H9 (cell line): Measurements from ENCODE around the gene CCDC91. TPM values are rescaled to one million over a fixed set of nuclear protein-coding genes. Genes with fewer than 3 reads are reported as not detected.
A peak's percentile ranks its signal among the peaks of the same experiment; 100 is the strongest.

Experiments
- DNase-seq: peaks from one replicate; pipeline ENCODE4 v3.0.0-alpha.2; 2017
- H2AFZ ChIP-seq: one replicate; pipeline ENCODE4 v1.6.1; 2013; ENCODE audit warnings: mild to moderate bottlenecking, low read length, control low read depth, moderate library complexity
- H2AK5ac ChIP-seq: 2 replicates; pipeline ENCODE4 v1.6.1; 2013; ENCODE audit warnings: low read length, control low read depth, mixed read lengths; ENCODE audit not compliant: insufficient read length
- H2BK120ac ChIP-seq: one replicate; pipeline ENCODE4 v1.6.1; 2013; ENCODE audit warnings: low read depth, mild to moderate bottlenecking, low read length, control low read depth, inconsistent platforms; ENCODE audit not compliant: poor library complexity, severe bottlenecking
- H2BK12ac ChIP-seq: 2 replicates; pipeline ENCODE4 v1.6.1; 2013; ENCODE audit warnings: low read length, control low read depth, mixed read lengths, low read depth; ENCODE audit not compliant: insufficient read length
- H2BK15ac ChIP-seq: 2 replicates; pipeline ENCODE4 v1.6.1; 2013; ENCODE audit warnings: low read depth, low read length, control low read depth
- H2BK20ac ChIP-seq: one replicate; pipeline ENCODE4 v1.6.1; 2013; ENCODE audit warnings: low read depth, mild to moderate bottlenecking, low read length, control low read depth, inconsistent platforms; ENCODE audit not compliant: poor library complexity, severe bottlenecking
- H2BK5ac ChIP-seq: 2 replicates; pipeline ENCODE4 v1.6.1; 2013; ENCODE audit warnings: low read length, control low read depth, mixed read lengths; ENCODE audit not compliant: insufficient read length
- H3K14ac ChIP-seq: 2 replicates; pipeline ENCODE4 v1.6.1; 2013; ENCODE audit warnings: low read length, control low read depth; ENCODE audit not compliant: insufficient read depth
- H3K18ac ChIP-seq: 2 replicates; pipeline ENCODE4 v1.6.1; 2013; ENCODE audit warnings: low read depth, mild to moderate bottlenecking, mixed read lengths, low read length, control low read depth; ENCODE audit not compliant: insufficient read length
- H3K23ac ChIP-seq: 2 replicates; pipeline ENCODE4 v1.6.1; 2013; ENCODE audit warnings: low read length, control low read depth, mixed read lengths, low read depth; ENCODE audit not compliant: insufficient read length
- H3K23me2 ChIP-seq: 2 replicates; pipeline ENCODE4 v1.6.1; 2013; ENCODE audit warnings: low read depth, mild to moderate bottlenecking, mixed read lengths, low read length, control low read depth; ENCODE audit not compliant: insufficient read length, poor library complexity, severe bottlenecking
- H3K27ac ChIP-seq: 2 replicates; pipeline ENCODE4 v1.5.1; 2013; ENCODE audit warnings: low read length, control low read depth, mixed read lengths, low read depth; ENCODE audit not compliant: insufficient read length
- H3K27me3 ChIP-seq: 2 replicates; pipeline ENCODE4 v1.6.1; 2013; ENCODE audit warnings: low read length, control low read depth, inconsistent platforms; ENCODE audit not compliant: insufficient read depth
- H3K4ac ChIP-seq: 2 replicates; pipeline ENCODE4 v1.6.1; 2013; ENCODE audit warnings: low read depth, mild to moderate bottlenecking, control low read depth, inconsistent platforms, low read length, moderate library complexity
- H3K4me1 ChIP-seq: 2 replicates; pipeline ENCODE4 v1.6.1; 2013; ENCODE audit warnings: low read length, control low read depth, inconsistent platforms; ENCODE audit not compliant: insufficient read depth
- H3K4me2 ChIP-seq: 2 replicates; pipeline ENCODE4 v1.6.1; 2013; ENCODE audit warnings: low read length, control low read depth, mixed read lengths; ENCODE audit not compliant: insufficient read length, insufficient read depth
- H3K56ac ChIP-seq: 2 replicates; pipeline ENCODE4 v1.6.1; 2013; ENCODE audit warnings: low read depth, mild to moderate bottlenecking, mixed read lengths, low read length, control low read depth; ENCODE audit not compliant: insufficient read length
- H3K79me1 ChIP-seq: 2 replicates; pipeline ENCODE4 v1.6.1; 2013; ENCODE audit warnings: low read depth, mild to moderate bottlenecking, moderate library complexity, low read length, control low read depth, inconsistent platforms; ENCODE audit not compliant: insufficient read depth, poor library complexity, severe bottlenecking
- H3K79me2 ChIP-seq: 2 replicates; pipeline ENCODE4 v1.6.1; 2013; ENCODE audit warnings: low read length, control low read depth, inconsistent platforms; ENCODE audit not compliant: insufficient read depth
- H3K9ac ChIP-seq: 2 replicates; pipeline ENCODE4 v1.6.1; 2013; ENCODE audit warnings: low read length, control low read depth, mixed read lengths; ENCODE audit not compliant: insufficient read length; ENCODE audit errors: extremely low read depth
- H3K9me3 ChIP-seq: one replicate; pipeline ENCODE4 v1.6.1; 2013; ENCODE audit warnings: low read depth, low read length, inconsistent platforms; ENCODE audit not compliant: control insufficient read depth
- H3T11ph ChIP-seq: one replicate; pipeline ENCODE4 v1.6.1; 2013; ENCODE audit warnings: mild to moderate bottlenecking, low read length, control low read depth, inconsistent platforms
- H4K20me1 ChIP-seq: one replicate; pipeline ENCODE4 v1.6.1; 2013; ENCODE audit not compliant: control insufficient read depth, insufficient read length, insufficient read depth
- H4K5ac ChIP-seq: 2 replicates; pipeline ENCODE4 v1.6.1; 2013; ENCODE audit warnings: low read depth, mild to moderate bottlenecking, mixed read lengths, low read length, control low read depth; ENCODE audit not compliant: insufficient read length
- H4K8ac ChIP-seq: replicated peaks from 2 replicates; pipeline ENCODE4 v1.6.1; 2013; ENCODE audit warnings: low read length, control low read depth, mixed read lengths, low read depth; ENCODE audit not compliant: insufficient read length
- H4K91ac ChIP-seq: 2 replicates; pipeline ENCODE4 v1.6.1; 2013; ENCODE audit warnings: low read depth, mild to moderate bottlenecking, moderate library complexity, mixed read lengths, low read length, control low read depth; ENCODE audit not compliant: insufficient read length
- H3K27ac Mint-ChIP-seq, 3 experiments: 2 replicates in 2 of 3; 3 replicates in 1 of 3; pipeline ENCODE4 v1.8.0; 2020 to 2021; ENCODE audit warnings: mixed read lengths in 3 of 3, mild to moderate bottlenecking in 1 of 3, moderate library complexity in 1 of 3
- H3K27me3 Mint-ChIP-seq: 2 replicates; pipeline ENCODE4 v1.8.0; 2021; ENCODE audit warnings: low read depth, mild to moderate bottlenecking, moderate library complexity, mixed read lengths
- H3K36me3 Mint-ChIP-seq, 3 experiments: 2 replicates in 2 of 3; 3 replicates in 1 of 3; pipeline ENCODE4 v1.8.0; 2020 to 2021; ENCODE audit warnings: low read depth in 3 of 3, mixed read lengths in 3 of 3; ENCODE audit not compliant: insufficient read depth in 1 of 3
- H3K4me1 Mint-ChIP-seq, 2 experiments: 2 replicates each; pipeline ENCODE4 v1.8.0; 2020; ENCODE audit warnings: mixed read lengths in 2 of 2
- H3K4me3 Mint-ChIP-seq, 2 experiments: 2 replicates in 1 of 2; 3 replicates in 1 of 2; pipeline ENCODE4 v1.8.0; 2020 to 2021; ENCODE audit warnings: mild to moderate bottlenecking in 2 of 2, mixed read lengths in 2 of 2, moderate library complexity in 1 of 2
- H3K9me3 Mint-ChIP-seq, 2 experiments: 2 replicates in 1 of 2; 3 replicates in 1 of 2; pipeline ENCODE4 v1.8.0; 2020; ENCODE audit warnings: mild to moderate bottlenecking in 2 of 2, mixed read lengths in 2 of 2, moderate library complexity in 1 of 2
- WGBS: extraction: QIAGEN DNeasy Blood & Tissue Kit; methylation state at CpG from one replicate; pipeline ENCODE4 v1.1.7; 2013; ENCODE audit warnings: missing lambda C conversion rate, low lambda C conversion rate, mixed read lengths; ENCODE audit not compliant: insufficient read length; ENCODE audit errors: extremely low coverage; 5-methylcytosine and 5-hydroxymethylcytosine counted together
- total RNA-seq: library from RNA; stranded (reverse); gene quantifications from 2 replicates; pipeline ENCODE4 v1.2.1, GENCODE V29; 2021
- TF ChIP-seq, protein P1 (sequence below): fragments of 200-600 bp; sonication (generic); conservative IDR thresholded peaks from 3 replicates; pipeline ENCODE4 v1.8.0; 2021; ENCODE audit warnings: antibody characterized with exemption, mild to moderate bottlenecking

The CCDC91 gene
- total RNA-seq, 1 experiment from 2014 or later: 22.7 TPM

DNA sequence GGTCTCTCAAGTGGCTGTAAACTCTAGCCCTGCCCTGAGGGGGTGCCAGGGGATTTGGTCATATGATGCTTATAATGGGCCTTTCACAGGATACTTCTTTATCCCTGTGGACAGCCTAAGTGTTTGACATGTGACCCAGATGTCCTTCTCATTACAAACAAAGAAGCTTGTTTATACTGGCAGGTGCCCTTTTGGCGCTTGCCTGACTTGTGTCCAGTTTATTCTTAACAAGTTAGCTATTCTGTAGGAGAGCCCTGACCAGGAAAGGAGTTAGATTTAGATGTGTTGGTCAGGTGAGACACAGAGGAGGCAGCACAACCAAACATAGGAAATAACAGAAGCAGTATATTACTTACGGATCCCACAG lies 51.9 kb downstream of the CCDC91 start:
- Histone ChIP-seq H3K9ac (no peak overlapping the region), H2BK20ac (no peak overlapping the region), H3K9me3 (no peaks in the 10 kb centered on the region), H3K27me3 (no peaks in the 10 kb centered on the region), H2BK15ac (no peak overlapping the region), H3K18ac (no peak overlapping the region), H4K8ac (no peak overlapping the region), H4K91ac (no peak overlapping the region), H3K4ac (no peak overlapping the region), H3K4me1 (no peaks in the 10 kb centered on the region), H3K4me2 (no peak overlapping the region), H3K56ac (no peak overlapping the region), H4K5ac (no peak overlapping the region), H3K23ac (no peak overlapping the region), H2AFZ (no peak overlapping the region), H4K20me1 (no peaks in the 10 kb centered on the region), H2BK120ac (no peak overlapping the region), H2BK5ac (no peak overlapping the region), H3T11ph (no peak overlapping the region), H3K14ac (no peak overlapping the region), H3K27ac (no peak overlapping the region), H3K79me1 (no peaks in the 10 kb centered on the region), H3K23me2 (no peaks in the 10 kb centered on the region), H2BK12ac (no peak overlapping the region), H2AK5ac (no peak overlapping the region), H3K79me2 (no peaks in the 10 kb centered on the region)
- WGBS: no CpG with 5 or more reads among the region's 2 CpGs
- no peak for DNase-seq
- H3K9me3 Mint-ChIP-seq: peaks cover 0 to 9% of the 10 kb centered on the region in 2 experiments; a peak in 3 of 5 replicates
- H3K36me3 Mint-ChIP-seq: peaks cover 0 to 11% (median 4%) of the 10 kb centered on the region in 3 experiments; a peak in 2 of 7 replicates
- peaks cover 4 to 10% of the 10 kb centered on the region in 2 experiments; a peak in 1 of 4 replicates for H3K4me1 Mint-ChIP-seq
- 0 out of 7 replicates have a peak overlapping the region, but pooled peaks of 2 of the 3 experiments have one; percentile 9 to 50 for H3K27ac Mint-ChIP-seq
- TF ChIP-seq, protein P1, sequence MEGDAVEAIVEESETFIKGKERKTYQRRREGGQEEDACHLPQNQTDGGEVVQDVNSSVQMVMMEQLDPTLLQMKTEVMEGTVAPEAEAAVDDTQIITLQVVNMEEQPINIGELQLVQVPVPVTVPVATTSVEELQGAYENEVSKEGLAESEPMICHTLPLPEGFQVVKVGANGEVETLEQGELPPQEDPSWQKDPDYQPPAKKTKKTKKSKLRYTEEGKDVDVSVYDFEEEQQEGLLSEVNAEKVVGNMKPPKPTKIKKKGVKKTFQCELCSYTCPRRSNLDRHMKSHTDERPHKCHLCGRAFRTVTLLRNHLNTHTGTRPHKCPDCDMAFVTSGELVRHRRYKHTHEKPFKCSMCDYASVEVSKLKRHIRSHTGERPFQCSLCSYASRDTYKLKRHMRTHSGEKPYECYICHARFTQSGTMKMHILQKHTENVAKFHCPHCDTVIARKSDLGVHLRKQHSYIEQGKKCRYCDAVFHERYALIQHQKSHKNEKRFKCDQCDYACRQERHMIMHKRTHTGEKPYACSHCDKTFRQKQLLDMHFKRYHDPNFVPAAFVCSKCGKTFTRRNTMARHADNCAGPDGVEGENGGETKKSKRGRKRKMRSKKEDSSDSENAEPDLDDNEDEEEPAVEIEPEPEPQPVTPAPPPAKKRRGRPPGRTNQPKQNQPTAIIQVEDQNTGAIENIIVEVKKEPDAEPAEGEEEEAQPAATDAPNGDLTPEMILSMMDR: no peak
- no peaks in the 10 kb centered on the region for H3K27me3 Mint-ChIP-seq
- H3K4me3 Mint-ChIP-seq: no peak overlapping the region
